Type B pancreatic cell (in vitro differentiated cells): ENCODE results near the gene SLC25A38. TPM values are rescaled to one million over a fixed set of nuclear protein-coding genes. Genes with fewer than 3 reads are reported as not detected.

Experiments
- DNase-seq: peaks from one replicate; pipeline ENCODE4 v3.0.0; 2021; ENCODE audit warnings: mixed read lengths; ENCODE audit not compliant: unreplicated experiment; ENCODE audit errors: extremely low spot score
- H3K27ac Mint-ChIP-seq: 2 replicates; pipeline ENCODE4 v1.8.0; 2021; ENCODE audit warnings: mild to moderate bottlenecking, mixed read lengths
- H3K27me3 Mint-ChIP-seq: 2 replicates; pipeline ENCODE4 v1.8.0; 2021; ENCODE audit warnings: mixed read lengths
- H3K36me3 Mint-ChIP-seq: 2 replicates; pipeline ENCODE4 v1.8.0; 2021; ENCODE audit warnings: mixed read lengths
- H3K4me1 Mint-ChIP-seq: one replicate; pipeline ENCODE4 v1.8.0; 2021; ENCODE audit warnings: mixed read lengths; ENCODE audit not compliant: unreplicated experiment
- H3K4me3 Mint-ChIP-seq: 2 replicates; pipeline ENCODE4 v1.8.0; 2021; ENCODE audit warnings: mild to moderate bottlenecking, mixed read lengths
- H3K9me3 Mint-ChIP-seq: 2 replicates; pipeline ENCODE4 v1.8.0; 2021; ENCODE audit warnings: mixed read lengths
- long read RNA-seq: library from polyadenylated mRNA; unstranded; transcript quantifications from one replicate; pipeline ENCODE4 v2.0.0, GENCODE V29; 2020
- total RNA-seq: library from RNA; stranded (reverse); gene quantifications from 2 replicates; pipeline ENCODE4 v1.2.1, GENCODE V29; 2021; ENCODE audit warnings: low replicate concordance
- TF ChIP-seq, protein P1 (sequence below): fragments of 200-600 bp; sonication (generic); conservative IDR thresholded peaks from 2 replicates; pipeline ENCODE4 v1.5.0; 2021; ENCODE audit warnings: antibody characterized with exemption, mild to moderate bottlenecking

The SLC25A38 gene, protein sequence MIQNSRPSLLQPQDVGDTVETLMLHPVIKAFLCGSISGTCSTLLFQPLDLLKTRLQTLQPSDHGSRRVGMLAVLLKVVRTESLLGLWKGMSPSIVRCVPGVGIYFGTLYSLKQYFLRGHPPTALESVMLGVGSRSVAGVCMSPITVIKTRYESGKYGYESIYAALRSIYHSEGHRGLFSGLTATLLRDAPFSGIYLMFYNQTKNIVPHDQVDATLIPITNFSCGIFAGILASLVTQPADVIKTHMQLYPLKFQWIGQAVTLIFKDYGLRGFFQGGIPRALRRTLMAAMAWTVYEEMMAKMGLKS
- total RNA-seq = 26.9 and 30.3 TPM in 2 replicates
- long read RNA-seq, transcript SLC25A38-201 (7 exons, 2,147 nt) = major isoform, 203 of 230 reads
- long read RNA-seq, partial matches to known transcripts = 6 of 230 reads
- long read RNA-seq, other reads (novel, unspliced or antisense) = 21 of 230 reads

DNA sequence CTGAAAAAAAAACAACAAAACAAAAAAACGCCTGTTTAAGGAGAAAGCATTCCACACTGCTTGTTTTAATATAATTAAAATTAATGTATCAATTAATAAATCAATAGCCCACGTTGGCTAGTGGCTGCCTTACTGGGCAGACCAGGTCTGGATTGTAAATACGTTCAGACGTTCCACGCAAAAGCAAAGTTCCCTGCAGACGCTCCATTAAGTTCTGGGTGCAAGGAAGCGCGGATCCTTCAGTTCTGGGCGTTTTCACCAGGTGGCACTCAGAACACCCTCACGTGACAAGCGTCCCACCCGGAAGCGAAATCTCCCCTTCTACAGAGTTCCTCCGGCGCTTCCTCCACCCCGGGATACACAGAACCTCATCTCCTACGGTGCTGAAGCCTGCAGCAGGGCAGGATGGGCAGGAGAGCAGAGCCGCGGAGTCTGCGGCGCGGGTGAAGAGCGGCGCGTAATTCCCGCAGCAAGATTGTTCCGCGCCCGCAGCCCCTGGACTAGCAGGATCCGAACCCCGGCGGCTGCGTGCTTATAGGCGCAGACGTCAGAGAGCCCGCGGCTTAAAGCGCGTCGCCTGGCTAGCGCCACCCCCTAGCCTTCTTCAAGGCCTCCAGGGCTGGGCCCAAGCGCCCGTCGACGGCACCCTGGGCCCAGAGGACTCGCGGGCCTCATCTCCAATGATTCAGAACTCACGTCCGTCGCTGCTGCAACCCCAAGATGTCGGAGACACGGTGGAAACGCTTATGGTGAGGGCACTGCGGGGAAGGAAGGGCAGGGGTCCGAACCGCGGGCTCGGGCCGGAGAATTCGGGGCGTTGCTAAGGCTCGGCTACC lies at the start of gene SLC25A38:
TSS of gene SLC25A38 (plus strand) at position 326 of the 836 bp plus-strand sequence. CDS start at position 681, 355 bp downstream.
- H3K36me3 Mint-ChIP-seq = peaks cover 4% of the 10 kb centered on the region
- peak; percentile 80 for DNase-seq
- TF ChIP-seq, protein P1, sequence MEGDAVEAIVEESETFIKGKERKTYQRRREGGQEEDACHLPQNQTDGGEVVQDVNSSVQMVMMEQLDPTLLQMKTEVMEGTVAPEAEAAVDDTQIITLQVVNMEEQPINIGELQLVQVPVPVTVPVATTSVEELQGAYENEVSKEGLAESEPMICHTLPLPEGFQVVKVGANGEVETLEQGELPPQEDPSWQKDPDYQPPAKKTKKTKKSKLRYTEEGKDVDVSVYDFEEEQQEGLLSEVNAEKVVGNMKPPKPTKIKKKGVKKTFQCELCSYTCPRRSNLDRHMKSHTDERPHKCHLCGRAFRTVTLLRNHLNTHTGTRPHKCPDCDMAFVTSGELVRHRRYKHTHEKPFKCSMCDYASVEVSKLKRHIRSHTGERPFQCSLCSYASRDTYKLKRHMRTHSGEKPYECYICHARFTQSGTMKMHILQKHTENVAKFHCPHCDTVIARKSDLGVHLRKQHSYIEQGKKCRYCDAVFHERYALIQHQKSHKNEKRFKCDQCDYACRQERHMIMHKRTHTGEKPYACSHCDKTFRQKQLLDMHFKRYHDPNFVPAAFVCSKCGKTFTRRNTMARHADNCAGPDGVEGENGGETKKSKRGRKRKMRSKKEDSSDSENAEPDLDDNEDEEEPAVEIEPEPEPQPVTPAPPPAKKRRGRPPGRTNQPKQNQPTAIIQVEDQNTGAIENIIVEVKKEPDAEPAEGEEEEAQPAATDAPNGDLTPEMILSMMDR = peak; percentile 50
- no peaks in the 10 kb centered on the region for H3K9me3 Mint-ChIP-seq
- peaks cover 33% of the 10 kb centered on the region for H3K4me1 Mint-ChIP-seq
- peak within 1 kb of the TSS; percentile 100 for H3K27ac Mint-ChIP-seq
- H3K27me3 Mint-ChIP-seq = no peaks in the 10 kb centered on the region
- peak within 1 kb of the TSS; percentile 99 for H3K4me3 Mint-ChIP-seq

DNA sequence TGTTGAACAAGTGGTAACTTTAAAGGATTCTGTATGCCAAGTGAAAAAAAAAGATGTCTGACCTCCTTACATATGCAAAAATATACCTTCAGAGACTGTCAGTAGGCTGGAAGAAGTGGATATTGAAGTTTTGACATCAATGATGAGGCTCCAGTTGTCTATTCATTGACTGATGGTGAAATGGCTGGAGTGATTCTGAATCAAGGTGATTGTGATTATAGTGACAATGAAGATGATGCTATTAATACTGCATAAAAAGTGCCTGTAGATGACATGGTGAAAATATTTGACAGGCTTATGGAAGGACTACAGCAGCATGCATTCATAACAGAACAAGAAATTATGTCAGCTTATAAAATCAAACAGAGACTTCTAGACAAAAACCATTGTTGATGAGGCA lies 49.6 kb upstream of the SLC25A38 start:
- Mint-ChIP-seq H3K9me3 (no peaks in the 10 kb centered on the region), H3K27ac (no peak overlapping the region), H3K4me3 (no peak overlapping the region), H3K4me1 (no peaks in the 10 kb centered on the region), H3K27me3 (no peaks in the 10 kb centered on the region), H3K36me3 (no peaks in the 10 kb centered on the region)
- DNase-seq = no peak
- TF ChIP-seq, protein P1 = no peak

DNA sequence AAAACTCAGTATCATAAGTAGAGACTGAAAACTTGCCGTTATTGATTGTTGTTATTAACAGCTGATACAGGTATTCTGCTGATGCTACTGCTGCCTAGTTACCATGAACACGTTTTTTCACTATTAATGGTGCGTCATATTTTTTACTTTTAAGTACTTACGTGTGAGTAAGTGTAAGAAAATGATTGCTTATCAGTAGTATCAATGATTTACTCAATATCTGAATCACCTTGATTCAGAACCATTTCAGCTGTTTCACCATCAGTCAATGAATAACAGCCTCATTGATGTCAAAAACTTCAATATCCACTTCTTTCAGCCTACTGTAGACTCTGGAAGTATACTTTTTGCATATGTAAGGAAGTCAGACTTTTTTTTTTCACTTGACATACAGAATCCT lies 49.0 kb upstream of the SLC25A38 start:
- Mint-ChIP-seq H3K36me3 (no peaks in the 10 kb centered on the region), H3K27ac (no peak overlapping the region), H3K4me3 (no peak overlapping the region), H3K4me1 (no peaks in the 10 kb centered on the region), H3K9me3 (no peaks in the 10 kb centered on the region), H3K27me3 (no peaks in the 10 kb centered on the region)
- no peak for DNase-seq
- TF ChIP-seq, protein P1 = no peak

DNA sequence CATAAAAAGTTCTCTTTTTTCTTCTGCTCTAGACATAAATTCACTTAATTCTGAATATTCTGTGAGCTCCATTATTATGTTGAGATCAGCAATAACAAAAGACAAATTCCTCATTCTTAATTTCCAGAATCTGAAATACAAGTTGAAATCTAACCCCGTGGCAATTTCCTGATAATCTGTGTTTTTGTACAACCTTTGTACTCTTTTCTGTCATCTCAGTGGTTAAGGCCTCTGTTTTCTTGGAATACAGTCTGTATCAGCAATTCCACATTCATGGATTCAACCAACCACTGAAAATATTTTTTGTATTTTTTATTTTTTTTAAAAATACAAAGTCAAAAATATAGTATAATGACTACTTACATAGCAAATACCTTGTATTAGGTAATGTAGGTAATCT lies 45.0 kb upstream of the SLC25A38 start:
- Mint-ChIP-seq H3K27me3 (no peaks in the 10 kb centered on the region), H3K4me3 (no peak overlapping the region), H3K27ac (no peak overlapping the region), H3K36me3 (no peaks in the 10 kb centered on the region), H3K4me1 (no peaks in the 10 kb centered on the region), H3K9me3 (no peaks in the 10 kb centered on the region)
- DNase-seq = no peak
- TF ChIP-seq, protein P1 = no peak

DNA sequence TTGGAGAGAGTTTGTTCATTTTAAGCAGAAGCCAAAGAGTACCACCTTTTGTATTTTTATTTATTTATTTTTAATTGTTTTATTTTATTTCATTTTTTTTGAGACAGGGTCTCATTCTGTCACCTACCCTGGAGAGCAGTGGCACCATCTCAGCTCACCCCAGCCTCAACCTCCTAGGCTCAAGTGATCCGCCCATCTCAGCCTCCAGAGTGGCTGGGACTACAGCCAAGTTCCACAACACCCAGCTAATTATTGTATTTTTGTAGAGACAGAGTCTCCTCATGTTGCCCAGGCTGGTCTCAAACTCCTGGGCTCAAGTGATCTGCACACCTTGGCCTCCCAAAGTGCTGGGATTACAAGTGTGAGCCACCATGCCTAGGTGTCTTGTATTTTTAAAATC lies 44.1 kb upstream of the SLC25A38 start:
- H3K36me3 Mint-ChIP-seq = no peaks in the 10 kb centered on the region
- no peaks in the 10 kb centered on the region for H3K9me3 Mint-ChIP-seq
- H3K27me3 Mint-ChIP-seq = no peaks in the 10 kb centered on the region
- H3K4me1 Mint-ChIP-seq = no peaks in the 10 kb centered on the region
- H3K27ac Mint-ChIP-seq = no peak overlapping the region
- no peak overlapping the region for H3K4me3 Mint-ChIP-seq
- no peak for DNase-seq
- TF ChIP-seq, protein P1 = no peak
